Effector memory CD4-positive, alpha-beta T cell (primary cell): ENCODE results near the gene DTNBP1.

Experiments used
- DNase-seq, 3 donors: peaks; one replicate each; pipeline ENCODE4 v3.0.0-alpha.2; 2020
- H3K27ac ChIP-seq: 2 replicates; pipeline ENCODE4 v1.7.0; 2013; ENCODE audit warnings: mild to moderate bottlenecking, low read length, moderate library complexity; ENCODE audit not compliant: insufficient read depth, poor library complexity, severe bottlenecking
- H3K27me3 ChIP-seq: replicated peaks from 2 replicates; pipeline ENCODE4 v1.7.0; 2013; ENCODE audit warnings: mild to moderate bottlenecking, low read length; ENCODE audit not compliant: insufficient read depth, control insufficient read depth, poor library complexity, severe bottlenecking
- H3K36me3 ChIP-seq: 2 replicates; pipeline ENCODE4 v1.7.0; 2013; ENCODE audit warnings: mild to moderate bottlenecking, low read length, moderate library complexity; ENCODE audit not compliant: control insufficient read depth, insufficient read depth
- H3K4me1 ChIP-seq: 2 replicates; pipeline ENCODE4 v1.7.0; 2013; ENCODE audit warnings: low read length, mild to moderate bottlenecking; ENCODE audit not compliant: control insufficient read depth, insufficient read depth, poor library complexity, severe bottlenecking
- H3K4me3 ChIP-seq: 2 replicates; pipeline ENCODE4 v1.7.0; 2013; ENCODE audit warnings: low read length, low read depth, mild to moderate bottlenecking; ENCODE audit not compliant: insufficient read depth, poor library complexity, severe bottlenecking
- H3K9me3 ChIP-seq: 2 replicates; pipeline ENCODE4 v1.7.0; 2013; ENCODE audit warnings: mild to moderate bottlenecking, low read length, moderate library complexity; ENCODE audit not compliant: control insufficient read depth

Gene DTNBP1

DNA sequence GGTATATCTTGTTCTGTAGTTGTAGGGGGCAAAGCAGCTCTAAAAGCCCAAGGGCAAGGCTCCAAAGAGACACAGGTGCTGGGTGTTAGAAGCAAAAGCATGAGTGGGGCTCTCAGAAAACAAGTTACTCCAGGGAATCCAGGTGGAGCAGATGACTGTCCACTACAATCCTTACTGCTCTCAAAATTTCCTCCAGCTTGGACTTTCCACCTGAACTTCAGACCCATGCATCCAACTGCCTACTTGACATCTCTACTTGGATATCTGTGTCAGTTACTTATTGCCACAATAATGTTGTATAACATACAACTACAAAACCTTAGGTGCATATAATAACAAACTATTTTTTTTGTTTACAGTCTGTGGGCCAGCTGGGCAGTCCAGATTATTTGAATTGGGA is 22.8 kb upstream of the DTNBP1 start:
- Histone ChIP-seq H3K36me3 (no peaks in the 10 kb centered on the region), H3K9me3 (no peaks in the 10 kb centered on the region), H3K27ac (no peak overlapping the region), H3K4me1 (no peaks in the 10 kb centered on the region), H3K27me3 (no peaks in the 10 kb centered on the region), H3K4me3 (no peak overlapping the region)
- DNase-seq: no peak

DNA sequence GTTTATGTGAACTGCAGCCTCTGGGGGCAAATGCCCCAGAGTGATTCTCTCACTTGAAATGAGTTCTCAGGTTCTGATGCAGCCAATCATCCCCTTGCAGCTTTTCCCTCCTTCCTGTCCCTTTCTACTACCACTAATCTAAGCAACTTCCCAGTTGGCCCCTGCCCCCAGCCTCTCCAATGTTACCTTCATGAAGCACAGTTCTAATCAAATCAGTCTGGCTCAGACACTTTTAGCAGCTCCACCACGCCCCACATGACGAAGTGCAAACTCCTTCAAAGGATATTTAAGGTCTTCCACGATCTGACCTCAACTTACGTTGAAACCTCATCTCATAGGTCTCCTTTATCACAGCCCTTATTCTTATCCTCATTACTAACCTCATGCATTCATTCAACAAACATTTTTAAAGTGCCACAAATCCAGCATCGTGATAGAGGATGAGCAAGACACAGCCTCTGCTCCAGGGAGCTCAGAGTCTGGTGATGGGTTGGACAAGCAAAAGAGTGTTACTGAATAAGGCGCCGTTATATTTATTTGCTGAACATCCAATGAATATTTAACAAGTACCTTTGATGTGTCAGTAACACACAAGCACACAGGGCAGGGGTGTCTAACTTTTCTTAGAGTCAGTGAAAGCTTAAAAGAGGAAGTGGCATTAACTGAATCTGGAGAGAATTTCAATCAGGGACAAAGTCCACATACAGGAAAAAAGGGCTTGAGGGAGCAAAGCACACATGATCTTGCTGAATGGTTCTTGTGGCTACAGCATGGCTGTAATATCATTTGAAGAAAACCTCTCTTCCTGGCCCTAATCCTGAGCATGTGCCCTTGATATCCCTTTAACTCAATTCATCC is 20.4 kb upstream of the DTNBP1 start:
- no peak overlapping the region for H3K27ac ChIP-seq
- no peak for DNase-seq
- H3K27me3 ChIP-seq: no peaks in the 10 kb centered on the region
- no peaks in the 10 kb centered on the region for H3K9me3 ChIP-seq
- H3K4me1 ChIP-seq: no peaks in the 10 kb centered on the region
- H3K36me3 ChIP-seq: no peaks in the 10 kb centered on the region
- no peak overlapping the region for H3K4me3 ChIP-seq

- no peaks in the 10 kb centered on the region for H3K4me1 ChIP-seq
- no peak for DNase-seq
- H3K27ac ChIP-seq: no peak overlapping the region
- no peaks in the 10 kb centered on the region for H3K9me3 ChIP-seq
- H3K36me3 ChIP-seq: no peaks in the 10 kb centered on the region
- no peak overlapping the region for H3K4me3 ChIP-seq
- H3K27me3 ChIP-seq: no peaks in the 10 kb centered on the region
Measured at GRCh38 chr6:15681946-15682345, 19.1 kb upstream of the DTNBP1 start.

DNA sequence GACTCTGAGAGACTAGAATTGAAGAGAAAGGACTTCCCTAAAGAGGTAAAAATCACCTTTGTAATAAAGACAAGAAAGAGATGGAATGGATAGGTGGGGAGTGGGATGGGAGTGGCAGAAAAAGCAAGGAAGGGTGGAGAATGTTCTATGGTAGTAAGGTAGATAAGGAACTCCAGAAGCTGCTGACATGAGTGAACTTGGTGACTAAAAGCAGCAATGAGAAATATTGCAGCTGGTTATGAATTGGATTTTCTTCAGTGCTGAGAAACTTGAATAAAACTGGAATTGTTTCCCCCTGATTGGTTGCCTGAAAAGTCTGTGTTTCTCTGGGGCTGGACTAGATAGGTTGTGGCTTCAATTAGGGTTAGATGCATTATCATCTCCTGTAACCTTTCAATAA is 15.7 kb upstream of the DTNBP1 start:
- Histone ChIP-seq H3K4me1 (no peaks in the 10 kb centered on the region), H3K27ac (no peak overlapping the region), H3K36me3 (no peaks in the 10 kb centered on the region), H3K27me3 (no peaks in the 10 kb centered on the region), H3K4me3 (no peak overlapping the region), H3K9me3 (no peaks in the 10 kb centered on the region)
- DNase-seq: no peak

- Histone ChIP-seq H3K27ac (no peak overlapping the region), H3K27me3 (no peaks in the 10 kb centered on the region), H3K36me3 (no peaks in the 10 kb centered on the region), H3K9me3 (no peaks in the 10 kb centered on the region), H3K4me3 (no peak overlapping the region), H3K4me1 (no peaks in the 10 kb centered on the region)
- no peak for DNase-seq
Measured at GRCh38 chr6:15677822-15678221, 15.0 kb upstream of the DTNBP1 start.

DNA sequence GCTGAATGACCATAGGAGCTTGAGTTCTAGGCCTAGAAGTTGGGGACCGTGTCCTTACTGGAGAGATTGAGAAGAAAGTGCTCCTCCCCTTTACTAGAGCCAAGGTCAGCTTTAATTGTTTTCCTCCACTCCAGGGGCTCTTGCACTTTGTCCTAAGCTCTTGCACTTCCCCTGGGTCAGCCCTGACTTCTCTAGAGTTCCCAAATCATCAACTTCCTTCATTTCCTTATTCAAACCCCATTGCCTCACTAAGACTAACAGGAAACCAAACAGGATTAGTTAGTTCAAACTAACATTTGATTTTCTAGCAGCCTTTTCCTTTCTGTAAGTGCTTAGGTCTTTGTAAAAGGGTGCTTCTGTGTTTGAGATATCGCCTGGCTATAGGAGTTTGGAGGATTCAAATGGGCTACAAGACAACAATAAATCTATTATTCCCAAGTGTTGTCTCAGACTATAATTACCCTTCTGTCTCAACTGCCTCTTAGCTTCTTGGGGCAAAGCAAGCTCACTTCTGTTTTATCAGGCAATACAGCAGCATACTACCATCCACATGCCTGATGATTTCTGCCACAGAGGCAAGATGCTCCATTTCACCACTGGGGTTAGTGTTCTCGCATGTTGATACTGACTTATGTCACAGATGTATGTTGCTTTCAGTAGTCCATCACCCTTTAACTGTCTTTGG is 12.8 kb upstream of the DTNBP1 start:
- no peaks in the 10 kb centered on the region for H3K27me3 ChIP-seq
- no peak for DNase-seq
- no peaks in the 10 kb centered on the region for H3K36me3 ChIP-seq
- no peaks in the 10 kb centered on the region for H3K9me3 ChIP-seq
- no peaks in the 10 kb centered on the region for H3K4me1 ChIP-seq
- H3K27ac ChIP-seq: no peak overlapping the region
- H3K4me3 ChIP-seq: no peak overlapping the region

GRCh38 chr6:15674690-15675386 is 12.0 kb upstream of the DTNBP1 start:
- Histone ChIP-seq H3K9me3 (no peaks in the 10 kb centered on the region), H3K27ac (no peak overlapping the region), H3K27me3 (no peaks in the 10 kb centered on the region), H3K4me1 (no peaks in the 10 kb centered on the region), H3K36me3 (no peaks in the 10 kb centered on the region), H3K4me3 (no peak overlapping the region)
- no peak for DNase-seq

DNA sequence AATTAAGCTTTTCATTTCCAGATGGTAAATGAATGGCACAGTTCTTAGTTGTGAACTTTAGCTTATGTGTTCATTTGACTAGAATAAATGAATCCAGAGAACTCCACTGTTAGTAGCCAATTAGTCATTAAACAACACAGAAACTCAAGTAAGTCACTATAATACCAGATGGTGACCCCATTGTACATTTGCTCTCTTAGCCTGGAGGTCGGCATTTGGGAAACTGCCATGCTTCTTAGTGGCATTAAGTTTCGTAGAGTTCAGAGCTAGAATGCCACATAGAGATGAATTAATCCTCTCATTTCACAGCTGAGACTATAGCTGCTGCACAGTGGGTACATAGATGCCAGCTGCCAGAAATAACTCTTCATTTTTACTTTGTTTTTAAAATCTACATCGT is 10.8 kb upstream of the DTNBP1 start:
- Histone ChIP-seq H3K9me3 (no peaks in the 10 kb centered on the region), H3K4me1 (no peaks in the 10 kb centered on the region), H3K27ac (no peak overlapping the region), H3K4me3 (no peak overlapping the region), H3K27me3 (no peaks in the 10 kb centered on the region), H3K36me3 (no peaks in the 10 kb centered on the region)
- no peak for DNase-seq

GRCh38 chr6:15672818-15673217 is 10.0 kb upstream of the DTNBP1 start:
- no peak for DNase-seq
- no peaks in the 10 kb centered on the region for H3K27me3 ChIP-seq
- H3K27ac ChIP-seq: no peak overlapping the region
- H3K4me1 ChIP-seq: no peaks in the 10 kb centered on the region
- H3K4me3 ChIP-seq: no peak overlapping the region
- no peaks in the 10 kb centered on the region for H3K36me3 ChIP-seq
- no peaks in the 10 kb centered on the region for H3K9me3 ChIP-seq

DNA sequence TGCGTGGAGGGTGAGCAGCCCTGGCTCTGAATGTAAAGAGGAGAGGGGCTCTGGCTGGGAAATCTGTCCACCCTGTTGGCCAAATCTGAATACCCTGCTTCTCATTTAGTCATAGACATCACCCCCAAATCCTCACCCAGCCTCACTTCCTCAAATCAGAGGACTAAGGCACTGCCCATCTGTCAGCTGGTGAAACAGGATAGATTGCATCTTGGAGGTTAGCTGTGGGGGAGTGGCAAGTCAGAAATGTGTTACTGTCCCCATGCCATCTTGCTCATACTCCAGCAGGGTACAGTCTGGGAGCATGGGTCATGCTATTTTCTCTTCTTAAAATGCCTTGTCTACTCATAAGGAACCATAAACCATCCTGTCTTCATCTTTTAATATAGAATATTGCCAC is 9.5 kb upstream of the DTNBP1 start:
- no peaks in the 10 kb centered on the region for H3K27me3 ChIP-seq
- no peak for DNase-seq
- no peaks in the 10 kb centered on the region for H3K4me1 ChIP-seq

More for the DNA sequence above, 9.5 kb upstream of the DTNBP1 start:
- Histone ChIP-seq H3K4me3 (no peak overlapping the region), H3K27ac (no peak overlapping the region), H3K36me3 (no peaks in the 10 kb centered on the region), H3K9me3 (no peaks in the 10 kb centered on the region)
